Coronary artery (tissue), 2 donors: Measurements from ENCODE around the gene NDC1.

Experiments
- DNase-seq: peaks from one replicate; pipeline ENCODE4 v3.0.0-alpha.2; 2017; ENCODE audit warnings: low spot score
- H3K27ac ChIP-seq, 2 donors: fragments of 200-600 bp; sonication (generic); one replicate each; pipeline ENCODE4 v1.5.1; 2016 to 2019
- H3K4me3 ChIP-seq: fragments of 200-600 bp; sonication (generic); 2 replicates; pipeline ENCODE4 v1.5.1; 2016; ENCODE audit warnings: mild to moderate bottlenecking, moderate library complexity
- CTCF ChIP-seq: fragments of 200-600 bp; sonication (generic); IDR thresholded peaks from one replicate; pipeline ENCODE4 v1.5.1; 2019; ENCODE audit warnings: antibody characterized with exemption

The NDC1 gene

GRCh38 chr1:53792806-53793205, 45.3 kb downstream of the NDC1 start:
- Histone ChIP-seq H3K4me3 (no peak overlapping the region), H3K27ac (no peak overlapping the region)
- TF ChIP-seq CTCF: no peak
- no peak for DNase-seq

DNA sequence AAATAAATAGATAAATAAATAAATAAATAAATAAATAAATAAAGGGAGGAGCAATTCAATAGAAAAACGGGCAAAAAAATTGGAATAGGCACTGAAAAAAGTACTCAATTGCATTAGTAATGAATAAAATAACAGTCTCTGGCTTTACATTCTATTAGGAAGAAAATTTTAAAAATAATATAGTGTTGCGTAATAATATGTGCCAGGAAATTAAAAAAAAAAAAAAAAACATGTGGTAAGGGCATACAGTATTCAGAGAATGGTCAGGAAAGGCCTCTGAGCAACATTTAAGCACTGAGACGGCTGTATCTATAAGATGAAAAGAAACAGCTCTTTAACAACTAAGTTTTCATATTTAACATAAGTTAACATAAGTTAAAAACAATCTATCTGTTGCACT, 50.4 kb downstream of the NDC1 start:
- Histone ChIP-seq H3K27ac (no peak overlapping the region), H3K4me3 (no peak overlapping the region)
- TF ChIP-seq CTCF: no peak
- DNase-seq: no peak

DNA sequence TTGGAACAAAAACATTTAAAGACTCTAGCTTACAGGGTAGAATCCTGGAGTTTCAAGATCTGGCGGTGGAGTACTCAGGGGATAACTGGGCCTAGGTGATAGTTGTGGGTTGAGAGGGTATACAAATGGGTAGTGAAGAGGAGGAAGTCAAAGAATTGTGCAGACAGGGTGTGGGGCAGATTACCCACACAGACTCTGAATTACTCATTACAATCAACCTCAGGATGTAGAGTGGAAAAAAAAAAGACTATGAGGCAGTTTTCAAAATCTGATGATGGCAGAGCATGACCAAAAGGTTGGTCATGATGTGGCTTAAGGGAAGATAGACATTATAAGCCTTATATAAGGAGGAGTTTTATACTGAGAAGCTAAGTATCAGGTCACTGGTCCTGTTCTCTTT, 55.0 kb downstream of the NDC1 start:
- Histone ChIP-seq H3K4me3 (no peak overlapping the region), H3K27ac (no peak overlapping the region)
- no peak for TF ChIP-seq CTCF

GRCh38 chr1:53781654-53782053, 56.4 kb downstream of the NDC1 start:
- no peak for TF ChIP-seq CTCF
- DNase-seq: no peak
- Histone ChIP-seq H3K27ac (no peak overlapping the region), H3K4me3 (no peak overlapping the region)

More for the DNA sequence above, 55.0 kb downstream of the NDC1 start:
- DNase-seq: no peak

DNA sequence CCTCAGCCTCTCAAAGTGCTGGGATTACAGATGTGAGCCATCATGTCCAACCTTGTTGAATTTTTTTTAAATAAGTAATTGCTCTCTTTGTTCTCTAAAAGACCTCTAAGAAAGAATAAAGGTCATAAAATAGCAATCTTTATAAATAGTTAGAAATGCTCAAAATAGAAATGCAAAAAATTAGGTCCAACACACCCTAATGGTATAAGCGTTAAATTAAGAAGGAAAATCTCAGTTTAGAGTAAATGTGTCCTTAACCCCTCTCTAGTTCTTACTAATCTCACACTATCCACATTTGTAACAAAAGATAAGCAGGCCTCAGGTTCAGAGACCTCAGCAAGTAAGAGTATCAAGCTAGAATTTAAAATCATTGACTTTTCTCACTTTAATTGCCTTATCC, 60.8 kb downstream of the NDC1 start:
- H3K4me3 ChIP-seq: no peak overlapping the region
- no peak for DNase-seq
- no peak overlapping the region for H3K27ac ChIP-seq
- no peak for TF ChIP-seq CTCF

DNA sequence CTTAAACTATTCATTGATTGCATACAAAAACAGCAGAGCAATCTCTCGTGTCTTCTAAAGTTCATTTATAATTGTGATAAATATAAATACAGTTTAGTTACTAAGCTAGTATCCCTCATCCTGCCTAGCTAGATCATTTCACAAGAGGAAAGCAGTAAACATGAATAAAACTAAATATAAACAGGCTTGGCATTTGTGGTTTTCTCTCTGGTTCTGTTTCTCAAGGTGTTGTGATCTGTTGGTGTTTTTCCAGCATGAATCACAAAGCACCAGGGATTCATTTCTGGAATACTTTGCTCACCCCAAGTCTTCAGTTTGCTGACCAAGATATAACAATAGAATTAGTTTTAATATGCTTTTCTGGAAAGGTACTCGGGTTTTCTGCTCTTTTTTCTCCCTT, 66.4 kb downstream of the NDC1 start:
- Histone ChIP-seq H3K27ac (no peak overlapping the region), H3K4me3 (no peak overlapping the region)
- no peak for TF ChIP-seq CTCF
- DNase-seq: no peak

GRCh38 chr1:53769780-53770179, 68.3 kb downstream of the NDC1 start:
- Histone ChIP-seq H3K27ac (no peak overlapping the region), H3K4me3 (no peak overlapping the region)
- no peak for DNase-seq
- TF ChIP-seq CTCF: no peak
